Endothelial cell (in vitro differentiated cells): Measurements from ENCODE around the gene C2CD4D. TPM values are rescaled to one million over a fixed set of nuclear protein-coding genes. Genes with fewer than 3 reads are reported as not detected.

ENCODE experiments used
- DNase-seq: peaks from one replicate; pipeline ENCODE4 v3.0.0; 2021; ENCODE audit warnings: low spot score
- H3K27ac Mint-ChIP-seq: one replicate; pipeline ENCODE4 v1.8.0; 2021; ENCODE audit warnings: mixed read lengths, inconsistent platforms; ENCODE audit not compliant: unreplicated experiment
- H3K27me3 Mint-ChIP-seq: one replicate; pipeline ENCODE4 v1.8.0; 2021; ENCODE audit warnings: mild to moderate bottlenecking, moderate library complexity, mixed read lengths, inconsistent platforms; ENCODE audit not compliant: unreplicated experiment
- H3K36me3 Mint-ChIP-seq: one replicate; pipeline ENCODE4 v1.8.0; 2021; ENCODE audit warnings: mild to moderate bottlenecking, low read depth, mixed read lengths, inconsistent platforms; ENCODE audit not compliant: unreplicated experiment
- H3K4me1 Mint-ChIP-seq: one replicate; pipeline ENCODE4 v1.8.0; 2021; ENCODE audit warnings: mild to moderate bottlenecking, mixed read lengths, inconsistent platforms; ENCODE audit not compliant: unreplicated experiment
- H3K4me3 Mint-ChIP-seq: one replicate; pipeline ENCODE4 v1.8.0; 2021; ENCODE audit warnings: mild to moderate bottlenecking, mixed read lengths, inconsistent platforms; ENCODE audit not compliant: unreplicated experiment
- H3K9me3 Mint-ChIP-seq: one replicate; pipeline ENCODE4 v1.8.0; 2021; ENCODE audit warnings: mixed read lengths, inconsistent platforms; ENCODE audit not compliant: unreplicated experiment
- total RNA-seq: library from RNA; stranded (reverse); fragmentation: NEBNext Ultra II Directional; extraction: Animal tissue kit (Norgen Biotek cat#: 25700); gene quantifications from one replicate; pipeline ENCODE4 v1.2.1, GENCODE V29; 2021; ENCODE audit not compliant: unreplicated experiment
- TF ChIP-seq, protein P1 (sequence below): fragments of 200-600 bp; sonication (generic); IDR thresholded peaks from one replicate; pipeline ENCODE4 v1.5.0; 2021; ENCODE audit warnings: antibody characterized with exemption; ENCODE audit not compliant: unreplicated experiment

C2CD4D gene
- total RNA-seq, 1 donor from 2014 or later = 0.95 TPM

DNA sequence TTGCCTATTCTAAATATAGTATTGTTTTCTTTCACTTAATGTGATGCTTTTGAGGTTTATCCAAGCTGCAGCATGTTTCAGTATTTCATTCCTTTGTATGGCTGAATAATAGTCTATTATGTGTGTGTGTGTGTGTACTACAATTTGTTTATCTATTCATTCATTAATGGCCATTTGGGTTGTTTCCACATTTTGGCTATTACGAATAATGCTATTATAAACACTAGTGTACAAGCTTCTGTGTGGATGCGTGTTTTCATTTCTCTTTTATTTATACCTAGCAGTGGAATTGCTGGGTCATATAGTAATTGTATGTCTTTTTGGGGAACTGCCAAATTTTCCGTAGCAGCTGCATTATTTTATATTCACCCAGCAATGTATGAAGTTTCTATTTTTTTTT is 28.9 kb upstream of the C2CD4D start:
- H3K36me3 Mint-ChIP-seq = no peaks in the 10 kb centered on the region
- H3K4me3 Mint-ChIP-seq = no peak overlapping the region
- H3K4me1 Mint-ChIP-seq = peaks cover 20% of the 10 kb centered on the region
- no peaks in the 10 kb centered on the region for H3K9me3 Mint-ChIP-seq
- no peak for DNase-seq
- TF ChIP-seq, protein P1, sequence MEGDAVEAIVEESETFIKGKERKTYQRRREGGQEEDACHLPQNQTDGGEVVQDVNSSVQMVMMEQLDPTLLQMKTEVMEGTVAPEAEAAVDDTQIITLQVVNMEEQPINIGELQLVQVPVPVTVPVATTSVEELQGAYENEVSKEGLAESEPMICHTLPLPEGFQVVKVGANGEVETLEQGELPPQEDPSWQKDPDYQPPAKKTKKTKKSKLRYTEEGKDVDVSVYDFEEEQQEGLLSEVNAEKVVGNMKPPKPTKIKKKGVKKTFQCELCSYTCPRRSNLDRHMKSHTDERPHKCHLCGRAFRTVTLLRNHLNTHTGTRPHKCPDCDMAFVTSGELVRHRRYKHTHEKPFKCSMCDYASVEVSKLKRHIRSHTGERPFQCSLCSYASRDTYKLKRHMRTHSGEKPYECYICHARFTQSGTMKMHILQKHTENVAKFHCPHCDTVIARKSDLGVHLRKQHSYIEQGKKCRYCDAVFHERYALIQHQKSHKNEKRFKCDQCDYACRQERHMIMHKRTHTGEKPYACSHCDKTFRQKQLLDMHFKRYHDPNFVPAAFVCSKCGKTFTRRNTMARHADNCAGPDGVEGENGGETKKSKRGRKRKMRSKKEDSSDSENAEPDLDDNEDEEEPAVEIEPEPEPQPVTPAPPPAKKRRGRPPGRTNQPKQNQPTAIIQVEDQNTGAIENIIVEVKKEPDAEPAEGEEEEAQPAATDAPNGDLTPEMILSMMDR = no peak
- peak overlapping the region; percentile 74 for H3K27ac Mint-ChIP-seq
- peaks cover 6% of the 10 kb centered on the region for H3K27me3 Mint-ChIP-seq

DNA sequence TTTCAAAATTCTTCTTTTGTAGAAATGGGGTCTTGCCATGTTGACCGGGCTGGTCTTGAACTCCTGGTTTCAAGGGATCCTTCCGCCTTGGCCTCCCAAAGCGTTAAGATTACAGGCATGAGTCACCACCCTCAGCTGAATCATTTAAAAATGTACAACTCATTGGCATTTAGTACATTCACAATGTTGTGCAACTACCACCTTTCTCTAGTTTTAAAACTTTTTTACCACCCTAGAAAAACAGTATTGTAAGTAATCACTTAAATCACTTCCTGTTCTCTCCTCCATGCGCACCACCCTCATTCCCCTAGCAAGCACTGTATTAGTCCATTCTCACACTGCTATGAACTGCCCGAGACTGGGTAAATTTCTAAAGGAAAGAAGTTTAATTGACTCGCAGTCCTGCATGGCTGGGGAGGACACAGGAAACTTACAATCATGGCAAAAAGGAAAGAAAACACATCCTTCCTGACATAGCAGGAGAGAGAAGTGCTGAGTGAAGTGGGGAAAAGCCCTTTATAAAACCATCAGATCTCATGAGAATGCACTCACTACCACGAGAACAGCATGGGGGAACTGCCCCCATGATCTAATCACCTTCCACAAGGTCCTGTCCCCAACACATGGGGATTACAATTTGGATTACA is 28.3 kb upstream of the C2CD4D start:
- H3K27me3 Mint-ChIP-seq = peaks cover 6% of the 10 kb centered on the region
- no peaks in the 10 kb centered on the region for H3K9me3 Mint-ChIP-seq
- no peak overlapping the region for H3K4me3 Mint-ChIP-seq
- DNase-seq = no peak
- peak overlapping the region; percentile 74 for H3K27ac Mint-ChIP-seq
- TF ChIP-seq, protein P1 = no peak
- H3K4me1 Mint-ChIP-seq = peaks cover 20% of the 10 kb centered on the region
- H3K36me3 Mint-ChIP-seq = no peaks in the 10 kb centered on the region

DNA sequence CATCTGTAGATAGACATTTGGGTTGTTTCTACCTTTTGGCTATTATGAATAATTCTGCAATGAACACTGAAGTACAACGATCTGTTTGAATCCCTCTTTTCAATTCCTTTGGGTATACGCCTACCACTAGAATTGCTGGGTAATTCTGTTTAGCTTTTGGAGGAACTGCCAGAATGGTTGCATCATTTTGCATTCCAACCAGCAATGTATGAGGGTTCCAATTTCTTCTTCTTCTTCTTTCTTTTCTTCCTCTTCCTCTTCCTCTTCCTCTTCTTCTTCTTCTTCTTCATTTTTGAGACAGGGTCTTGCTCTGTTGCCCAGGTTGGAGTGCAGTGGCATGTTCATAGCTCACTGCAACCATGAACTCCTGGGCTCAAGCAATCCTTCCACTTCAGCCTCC is 27.7 kb upstream of the C2CD4D start:
- DNase-seq = no peak

DNA sequence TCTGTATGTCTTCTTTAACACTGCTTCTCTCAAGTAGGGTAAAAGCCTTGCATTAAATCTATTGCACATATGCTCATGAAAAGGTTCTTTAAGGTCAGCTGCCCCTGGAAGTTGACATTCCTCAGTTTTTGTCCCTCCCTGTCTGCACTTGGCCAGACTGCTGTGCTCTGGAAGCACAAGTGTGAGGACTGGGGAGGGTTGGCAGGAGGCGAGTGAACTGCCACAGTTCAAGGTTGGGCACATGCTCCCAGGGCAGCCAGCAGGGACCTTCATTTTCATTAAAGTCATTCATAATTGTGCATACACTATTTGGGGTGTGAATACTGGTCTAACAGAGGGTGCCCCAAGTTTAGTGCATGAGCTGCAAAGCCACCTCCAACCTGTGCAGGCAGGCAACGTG is 24.8 kb upstream of the C2CD4D start:
- Mint-ChIP-seq H3K36me3 (no peaks in the 10 kb centered on the region), H3K4me1 (peaks cover 28% of the 10 kb centered on the region), H3K4me3 (no peak overlapping the region), H3K9me3 (no peaks in the 10 kb centered on the region), H3K27ac (no peak overlapping the region), H3K27me3 (peaks cover 6% of the 10 kb centered on the region)
- TF ChIP-seq, protein P1 = no peak
- DNase-seq = no peak

More for the DNA sequence above, 27.7 kb upstream of the C2CD4D start:
- H3K27ac Mint-ChIP-seq = no peak overlapping the region
- TF ChIP-seq, protein P1 = no peak
- H3K4me1 Mint-ChIP-seq = peaks cover 20% of the 10 kb centered on the region
- peaks cover 6% of the 10 kb centered on the region for H3K27me3 Mint-ChIP-seq
- no peaks in the 10 kb centered on the region for H3K9me3 Mint-ChIP-seq
- no peaks in the 10 kb centered on the region for H3K36me3 Mint-ChIP-seq
- no peak overlapping the region for H3K4me3 Mint-ChIP-seq

DNA sequence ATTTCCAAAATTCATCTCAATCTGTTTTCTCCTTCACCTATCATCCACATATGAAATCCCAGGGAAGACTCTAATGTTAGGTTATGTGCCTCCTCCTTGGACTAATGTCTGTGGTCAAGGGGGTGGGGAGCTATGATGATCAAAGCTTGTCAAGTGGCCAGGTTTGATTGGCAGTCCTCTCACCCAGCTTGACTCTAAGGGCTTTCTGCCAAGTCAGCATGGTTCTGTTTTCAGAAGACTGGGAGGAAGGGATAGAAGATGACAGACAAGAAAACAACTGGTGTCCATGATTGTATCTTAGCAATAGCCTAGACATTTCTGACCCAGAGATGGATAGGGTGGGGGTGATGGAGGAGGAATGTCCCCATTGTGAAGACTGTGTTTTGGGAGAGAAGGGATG is 23.0 kb upstream of the C2CD4D start:
- no peak for DNase-seq
- Mint-ChIP-seq H3K27me3 (peaks cover 4% of the 10 kb centered on the region), H3K4me3 (no peak overlapping the region), H3K4me1 (peaks cover 29% of the 10 kb centered on the region), H3K27ac (no peak overlapping the region), H3K36me3 (no peaks in the 10 kb centered on the region), H3K9me3 (no peaks in the 10 kb centered on the region)
- TF ChIP-seq, protein P1 = no peak
